A549 (cell line): ENCODE measurements around the gene ASB14. TPM values are rescaled to one million over a fixed set of nuclear protein-coding genes. Genes with fewer than 3 reads are reported as not detected.

ENCODE experiments used
- ATAC-seq, 2 experiments: fragments of 200-7000 bp in 1 of 2; fragments of >200 bp in 1 of 2; cut with Nextera tagmentation in 1 of 2; cut with Tn5 transposase in 1 of 2; 3 replicates each; pipeline versions ENCODE4 v1.8.0 to v1.9.1; 2018 to 2020; ENCODE audit warnings: mild to moderate bottlenecking in 1 of 2, moderate library complexity in 1 of 2
- CTCF ChIA-PET: fragments of 300-600 bp; sonication (Branson Sonifier 250); formaldehyde crosslinking; extraction: SDS; loops from one replicate; lab custom pipeline; 2021; ENCODE audit warnings: antibody characterized with exemption, inconsistent platforms; lab: Yijun Ruan, JAX
- POLR2A ChIA-PET: fragments of 350-600 bp; formaldehyde crosslinking; extraction: SDS; loops from one replicate; lab custom pipeline; 2021; ENCODE audit warnings: antibody characterized with exemption, inconsistent platforms; lab: Yijun Ruan, JAX
- DNase-seq, 2 experiments: peaks; one replicate each; pipeline versions ENCODE4 v3.0.0 to v3.0.0-alpha.2; 2011 to 2016; ENCODE audit warnings: low read depth in 1 of 2, low spot score in 1 of 2
- FAIRE-seq: peaks from 2 replicates; lab custom pipeline; 2011; peaks lifted over from hg19 to GRCh38; lab: Jason Lieb, UNC
- H3K27ac ChIP-seq, 2 experiments: fragments of >200 bp; sonication (Bioruptor Twin); formaldehyde crosslinking; 3 replicates each; pipeline ENCODE4 v1.5.1; 2016 to 2017
- H3K4me1 ChIP-seq: fragments of >200 bp; sonication (Bioruptor Twin); formaldehyde crosslinking; 3 replicates; pipeline ENCODE4 v1.6.1; 2016
- H3K4me2 ChIP-seq: fragments of >200 bp; sonication (Bioruptor Twin); formaldehyde crosslinking; 3 replicates; pipeline ENCODE4 v1.6.1; 2016
- H3K4me3 ChIP-seq: fragments of >200 bp; sonication (Bioruptor Twin); formaldehyde crosslinking; 3 replicates; pipeline ENCODE4 v1.5.1; 2016
- H3K9me3 ChIP-seq: fragments of >200 bp; sonication (Bioruptor Twin); formaldehyde crosslinking; 3 replicates; pipeline ENCODE4 v1.6.1; 2016
- BHLHE40 ChIP-seq: IDR thresholded peaks from 2 replicates; pipeline ENCODE4 v1.6.1; 2012; ENCODE audit warnings: low read depth, low read length, inconsistent platforms
- CBX2 ChIP-seq: fragments of 200-600 bp; sonication (generic); IDR thresholded peaks from 2 replicates; pipeline ENCODE4 v1.6.1; 2016; ENCODE audit warnings: low read depth, mild to moderate bottlenecking, borderline replicate concordance
- CEBPB ChIP-seq, 2 experiments: fragments of >200 bp in 1 of 2; sonication (Bioruptor Twin) in 1 of 2; formaldehyde crosslinking in 1 of 2; IDR thresholded peaks; 2 replicates each; pipeline ENCODE4 v1.6.1; 2012 to 2016
- CHD2 ChIP-seq: fragments of 150-350 bp; IDR thresholded peaks from 2 replicates; pipeline ENCODE4 v1.6.1; 2014; ENCODE audit warnings: low read length; ENCODE audit not compliant: partially characterized antibody
- E2F6 ChIP-seq: IDR thresholded peaks from 2 replicates; pipeline ENCODE4 v1.6.1; 2012; ENCODE audit warnings: low read depth, borderline replicate concordance
- EHF ChIP-seq: fragments of 250-450 bp; sonication (Bioruptor Pico); IDR thresholded peaks from 2 replicates; pipeline ENCODE4 v1.5.0; 2020; ENCODE audit warnings: mild to moderate bottlenecking
- EP300 ChIP-seq, 2 experiments: fragments of >200 bp; sonication (Bioruptor Twin); formaldehyde crosslinking; IDR thresholded peaks; 2 replicates in 1 of 2; 3 replicates in 1 of 2; pipeline ENCODE4 v1.6.1; 2016 to 2017
- FOSB ChIP-seq: fragments of 250-450 bp; sonication (Bioruptor Pico); IDR thresholded peaks from 2 replicates; pipeline ENCODE4 v1.5.0; 2020; ENCODE audit warnings: mild to moderate bottlenecking, moderate library complexity
- FOSL2 ChIP-seq, 2 experiments: fragments of 450-650 bp in 1 of 2; fragments of >200 bp in 1 of 2; sonication (Bioruptor Twin) in 1 of 2; formaldehyde crosslinking; IDR thresholded peaks; 2 replicates each; pipeline versions ENCODE4 v1.5.0 to v1.6.1; 2016 to 2020; ENCODE audit warnings: mild to moderate bottlenecking in 1 of 2, moderate library complexity in 1 of 2
- HDAC2 ChIP-seq: fragments of 200-600 bp; sonication (generic); IDR thresholded peaks from 2 replicates; pipeline ENCODE4 v1.6.1; 2016
- HMGXB4 ChIP-seq: fragments of 250-450 bp; sonication (Bioruptor Pico); IDR thresholded peaks from 2 replicates; pipeline ENCODE4 v1.5.0; 2021; ENCODE audit warnings: mild to moderate bottlenecking, moderate library complexity, borderline replicate concordance
- HOXA7 ChIP-seq: fragments of 250-450 bp; sonication (Bioruptor Pico); IDR thresholded peaks from 2 replicates; pipeline ENCODE4 v1.5.0; 2020; ENCODE audit warnings: mild to moderate bottlenecking, moderate library complexity
- JUN ChIP-seq, 2 experiments: fragments of >200 bp; sonication (Bioruptor Twin); formaldehyde crosslinking; IDR thresholded peaks; 2 replicates in 1 of 2; 3 replicates in 1 of 2; pipeline ENCODE4 v1.6.1; 2016 to 2017
- MAZ ChIP-seq: fragments of 150-350 bp; IDR thresholded peaks from 2 replicates; pipeline ENCODE4 v1.6.1; 2014; ENCODE audit warnings: antibody characterized with exemption, low read depth, low read length, borderline replicate concordance
- MYC ChIP-seq: IDR thresholded peaks from 2 replicates; pipeline ENCODE4 v1.6.1; 2012; ENCODE audit warnings: mild to moderate bottlenecking, inconsistent platforms, low read length, improper control_type of control experiment, borderline replicate concordance
- NPAS2 ChIP-seq: fragments of 250-450 bp; sonication (Bioruptor Pico); IDR thresholded peaks from 2 replicates; pipeline ENCODE4 v1.8.0; 2022; ENCODE audit warnings: mild to moderate bottlenecking, moderate library complexity, borderline replicate concordance
- NR3C1 ChIP-seq: fragments of >200 bp; sonication (Bioruptor Twin); formaldehyde crosslinking; IDR thresholded peaks from 3 replicates; pipeline ENCODE4 v1.6.1; 2017
- RAD21 ChIP-seq, 2 experiments: fragments of >200 bp in 1 of 2; sonication (Bioruptor Twin) in 1 of 2; formaldehyde crosslinking in 1 of 2; IDR thresholded peaks in 1 of 2; conservative IDR thresholded peaks in 1 of 2; 2 replicates in 1 of 2; 3 replicates in 1 of 2; pipeline ENCODE4 v1.6.1; 2012 to 2018; ENCODE audit warnings: inconsistent platforms in 1 of 2
- RARB ChIP-seq: fragments of 250-450 bp; sonication (Bioruptor Pico); IDR thresholded peaks from 2 replicates; pipeline ENCODE4 v1.8.0; 2021; ENCODE audit warnings: mild to moderate bottlenecking, moderate library complexity
- REST ChIP-seq: fragments of 200-600 bp; sonication (generic); IDR thresholded peaks from 2 replicates; pipeline ENCODE4 v1.6.1; 2016; ENCODE audit warnings: antibody characterized with exemption, mild to moderate bottlenecking, moderate library complexity
- RNF2 ChIP-seq: fragments of 200-600 bp; sonication (generic); IDR thresholded peaks from 2 replicates; pipeline ENCODE4 v1.6.1; 2016; ENCODE audit warnings: low read depth, mild to moderate bottlenecking, antibody characterized with exemption, moderate library complexity, borderline replicate concordance
- SMC3 ChIP-seq: fragments of >200 bp; sonication (Bioruptor Twin); formaldehyde crosslinking; IDR thresholded peaks from 3 replicates; pipeline ENCODE4 v1.6.1; 2018; ENCODE audit warnings: inconsistent platforms
- SREBF2 ChIP-seq: fragments of 450-650 bp; IDR thresholded peaks from 2 replicates; pipeline ENCODE4 v1.6.1; 2014; ENCODE audit warnings: mild to moderate bottlenecking, moderate library complexity
- TFCP2L1 ChIP-seq: fragments of 250-450 bp; sonication (Bioruptor Pico); IDR thresholded peaks from 2 replicates; pipeline ENCODE4 v1.5.0; 2021; ENCODE audit warnings: mild to moderate bottlenecking
- TP53 ChIP-seq: fragments of 250-450 bp; sonication (Bioruptor Pico); IDR thresholded peaks from 2 replicates; pipeline ENCODE4 v1.5.0; 2021; ENCODE audit warnings: mild to moderate bottlenecking, moderate library complexity
- USF2 ChIP-seq: fragments of 450-650 bp; IDR thresholded peaks from 2 replicates; pipeline ENCODE4 v1.6.1; 2014; ENCODE audit warnings: antibody characterized with exemption
- ZSCAN20 ChIP-seq: fragments of 250-450 bp; sonication (Bioruptor Pico); IDR thresholded peaks from 2 replicates; pipeline ENCODE4 v1.8.0; 2022; ENCODE audit warnings: mild to moderate bottlenecking, moderate library complexity
- WGBS: methylation state at CpG from one replicate; pipeline ENCODE4 v1.1.6; 2017; ENCODE audit errors: missing lambda C conversion rate; 5-methylcytosine and 5-hydroxymethylcytosine counted together
- polyA plus RNA-seq, 4 experiments: library from polyadenylated mRNA; depleted of rRNA in 3 of 4; stranded (reverse); fragments of >200 nt; fragmentation: RNase III in 1 of 4; extraction: RNeasy Plus Mini Kit Qiagen cat#74134 plus additional on column Dnase treatment in 1 of 4; gene quantifications; 2 replicates in 3 of 4; 3 replicates in 1 of 4; pipeline ENCODE4 v1.2.3, GENCODE V29; 2011 to 2017
- TF ChIP-seq, protein P1 (sequence below): fragments of 250-450 bp; sonication (Bioruptor Pico); IDR thresholded peaks from 2 replicates; pipeline ENCODE4 v1.5.0; 2020; ENCODE audit warnings: low read depth, mild to moderate bottlenecking, moderate library complexity

The ASB14 gene
- polyA plus RNA-seq, 2 of the 4 experiments (the other 2 are of a cell fraction), result not detected

DNA sequence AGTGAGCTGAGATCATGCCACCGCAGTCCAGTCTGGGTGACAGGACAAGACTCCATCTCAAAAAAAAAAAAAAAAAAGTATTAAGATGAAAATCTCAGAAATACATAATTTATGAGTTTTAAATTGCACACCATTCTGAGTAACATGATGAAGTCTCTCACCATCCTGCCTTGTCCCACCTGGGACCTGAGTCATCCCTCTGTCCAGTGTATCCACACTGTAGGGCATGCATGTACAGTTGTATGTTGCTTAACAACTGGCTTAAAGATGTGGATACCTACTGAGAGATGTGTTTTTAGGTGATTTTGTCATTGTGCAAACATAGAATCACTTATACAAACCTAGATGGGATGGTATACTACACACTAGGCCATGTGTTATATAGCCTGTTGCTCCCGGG, 17.1 kb downstream of the ASB14 start:
- Histone ChIP-seq H3K4me3 (no peak overlapping the region), H3K4me1 (no peaks in the 10 kb centered on the region), H3K27ac (no peak overlapping the region), H3K4me2 (no peak overlapping the region), H3K9me3 (no peaks in the 10 kb centered on the region)
- CTCF ChIA-PET, result no interaction called here
- POLR2A ChIA-PET, result interaction anchor here (0.6 kb wide), 1 partner anchor 19 kb away, joined by 3 read pairs; no protein-coding TSS in a partner anchor
- TF ChIP-seq RARB (CRISPR knock-in tag), result no peak
- TF ChIP-seq TFCP2L1 (CRISPR knock-in tag), result no peak
- no peak for TF ChIP-seq FOSB (CRISPR knock-in tag)
- no peak for TF ChIP-seq CBX2
- TF ChIP-seq MYC, result no peak
- TF ChIP-seq RAD21 (conservative IDR thresholded peaks at IDR 0.05 in 1 of 2, IDR thresholded peaks at IDR 0.05 in 1 of 2), result no peak
- TF ChIP-seq NR3C1, result no peak
- no peak for TF ChIP-seq FOSL2 (IDR thresholded peaks at IDR 0.05)
- no peak for TF ChIP-seq FOSL2 (CRISPR knock-in tag; IDR thresholded peaks at IDR 0.05)
- TF ChIP-seq NPAS2, result no peak
- TF ChIP-seq BHLHE40, result no peak
- no peak for TF ChIP-seq JUN (IDR thresholded peaks at IDR 0.05)
- TF ChIP-seq CEBPB (IDR thresholded peaks at IDR 0.05), result no peak
- 92% methylated on average over 2 of the region's 2 CpGs for WGBS
- no peak for FAIRE-seq
- DNase-seq, result no peak
- ATAC-seq, result no peak

DNA sequence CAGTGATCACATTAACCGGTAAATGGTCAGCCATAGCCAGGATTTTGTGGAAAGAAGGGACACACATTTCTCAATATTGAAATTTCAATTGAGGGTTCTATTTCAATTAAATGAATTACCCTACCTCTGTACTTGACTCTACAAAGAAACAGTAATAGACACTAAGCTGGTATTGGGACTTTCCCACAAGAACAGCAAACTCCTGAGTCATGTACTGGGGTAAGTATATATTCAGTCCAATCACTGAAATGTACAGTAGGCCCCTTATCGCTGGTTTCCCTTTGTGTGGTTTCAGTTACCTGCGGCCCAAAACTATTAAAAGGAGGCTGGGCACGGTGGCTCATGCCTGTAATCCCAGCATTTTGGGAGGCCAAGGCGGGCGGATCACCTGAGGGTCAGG, 17.6 kb downstream of the ASB14 start:
- Histone ChIP-seq H3K9me3 (no peaks in the 10 kb centered on the region), H3K4me3 (no peak overlapping the region), H3K27ac (no peak overlapping the region), H3K4me1 (no peaks in the 10 kb centered on the region), H3K4me2 (no peak overlapping the region)
- 86% methylated on average over 6 of the region's 6 CpGs for WGBS
- TF ChIP-seq MYC (no peak), SREBF2 (no peak), USF2 (no peak), CHD2 (no peak), EHF (no peak), BHLHE40 (no peak), HDAC2 (no peak)
- ChIA-PET POLR2A (interaction anchor here (0.6 kb wide), 1 partner anchor 20 kb away, joined by 3 read pairs; no protein-coding TSS in a partner anchor), CTCF (no interaction called here)
- no peak for DNase-seq
- no peak for FAIRE-seq
- no peak for ATAC-seq

- Histone ChIP-seq H3K4me1 (no peaks in the 10 kb centered on the region), H3K9me3 (0 out of 3 replicates have a peak, but pooled peaks cover 3% of the 10 kb centered on the region), H3K4me3 (no peak overlapping the region), H3K4me2 (no peak overlapping the region), H3K27ac (no peak overlapping the region)
- FAIRE-seq (no peak), ATAC-seq (no peak), DNase-seq (no peak)
- ChIA-PET POLR2A (no interaction called here), CTCF (no interaction called here)
- 71% methylated on average over 1 of the region's 1 CpG for WGBS
- TF ChIP-seq HMGXB4 (CRISPR knock-in tag), result no peak
- TF ChIP-seq HOXA7 (CRISPR knock-in tag), result no peak
- no peak for TF ChIP-seq CEBPB (IDR thresholded peaks at IDR 0.05)
- TF ChIP-seq FOSB (CRISPR knock-in tag), result no peak
- TF ChIP-seq EP300 (IDR thresholded peaks at IDR 0.05), result no peak
- TF ChIP-seq, protein P1, sequence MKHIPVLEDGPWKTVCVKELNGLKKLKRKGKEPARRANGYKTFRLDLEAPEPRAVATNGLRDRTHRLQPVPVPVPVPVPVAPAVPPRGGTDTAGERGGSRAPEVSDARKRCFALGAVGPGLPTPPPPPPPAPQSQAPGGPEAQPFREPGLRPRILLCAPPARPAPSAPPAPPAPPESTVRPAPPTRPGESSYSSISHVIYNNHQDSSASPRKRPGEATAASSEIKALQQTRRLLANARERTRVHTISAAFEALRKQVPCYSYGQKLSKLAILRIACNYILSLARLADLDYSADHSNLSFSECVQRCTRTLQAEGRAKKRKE (CRISPR knock-in tag), result no peak
- TF ChIP-seq JUN (IDR thresholded peaks at IDR 0.05), result no peak
- TF ChIP-seq SMC3, result no peak
- TF ChIP-seq E2F6, result no peak
- no peak for TF ChIP-seq TP53 (CRISPR knock-in tag)
- TF ChIP-seq MAZ, result no peak
- no peak for TF ChIP-seq RNF2
- no peak for TF ChIP-seq REST
- no peak for TF ChIP-seq ZSCAN20 (CRISPR knock-in tag)
- no peak for TF ChIP-seq FOSL2 (IDR thresholded peaks at IDR 0.05)
- TF ChIP-seq FOSL2 (CRISPR knock-in tag; IDR thresholded peaks at IDR 0.05), result no peak
Measured at GRCh38 chr3:57268416-57268815, 24.1 kb downstream of the ASB14 start.
